Purkinje cell (primary cell): ENCODE data around the gene FAM229B. TPM values are rescaled to one million over a fixed set of nuclear protein-coding genes. Genes with fewer than 3 reads are reported as not detected.

ENCODE experiments used
- polyA plus RNA-seq: library from polyadenylated mRNA; unstranded; fragments of >200 nt; fragmentation: Nextera tagmentation; gene quantifications from 2 replicates; pipeline ENCODE4 v1.2.1, GENCODE V29; 2014

The FAM229B gene, protein sequence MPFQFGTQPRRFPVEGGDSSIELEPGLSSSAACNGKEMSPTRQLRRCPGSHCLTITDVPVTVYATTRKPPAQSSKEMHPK
- 167 and 187 TPM in 2 replicates for polyA plus RNA-seq

DNA sequence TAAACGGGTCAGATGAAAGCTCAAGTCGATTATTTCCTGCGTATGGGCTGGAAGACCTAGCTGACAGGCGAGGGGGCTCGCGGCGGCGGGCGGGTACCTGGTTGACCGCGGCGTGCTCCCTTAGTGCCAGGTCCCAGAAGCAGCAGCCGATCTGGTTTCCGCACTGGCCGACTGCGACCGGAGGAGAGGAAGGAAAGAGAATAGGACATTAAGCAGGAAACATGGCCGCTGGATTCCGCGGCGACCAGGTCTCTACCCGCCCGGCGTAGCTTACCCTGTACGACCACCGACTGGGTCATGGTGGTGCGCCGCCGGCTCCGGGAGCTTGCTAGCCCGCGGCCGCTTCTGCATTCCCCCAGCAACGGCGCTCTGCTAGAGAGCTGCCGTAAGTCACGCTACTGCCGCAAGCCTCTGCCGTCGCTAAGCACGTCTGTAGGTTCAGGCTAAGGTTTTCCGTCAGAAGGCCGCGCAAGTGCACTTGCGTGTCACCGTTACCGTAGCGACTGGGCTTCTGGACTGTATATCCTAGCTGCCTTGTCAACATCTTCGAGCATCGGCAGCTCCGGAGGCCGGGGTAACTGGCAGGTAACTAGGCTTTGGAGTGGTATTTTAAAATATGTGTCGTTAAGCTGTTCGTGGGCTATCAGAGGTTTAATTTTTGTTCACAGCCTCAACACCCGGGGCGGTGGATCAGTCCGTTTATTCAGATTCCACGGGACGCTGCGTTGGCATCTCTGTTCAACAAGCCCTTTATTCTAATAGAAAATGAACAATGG, at the start of gene FAM229B, which contains the start of gene TUBE1:
Gene FAM229B, plus strand, starts transcription at position 456 of the 776 bp plus-strand sequence. CDS start 11,693 bp downstream, outside the sequence.
Gene TUBE1, minus strand, starts transcription at position 347 of the 776 bp plus-strand sequence. Its CDS starts 48 bp downstream, at position 299.

DNA sequence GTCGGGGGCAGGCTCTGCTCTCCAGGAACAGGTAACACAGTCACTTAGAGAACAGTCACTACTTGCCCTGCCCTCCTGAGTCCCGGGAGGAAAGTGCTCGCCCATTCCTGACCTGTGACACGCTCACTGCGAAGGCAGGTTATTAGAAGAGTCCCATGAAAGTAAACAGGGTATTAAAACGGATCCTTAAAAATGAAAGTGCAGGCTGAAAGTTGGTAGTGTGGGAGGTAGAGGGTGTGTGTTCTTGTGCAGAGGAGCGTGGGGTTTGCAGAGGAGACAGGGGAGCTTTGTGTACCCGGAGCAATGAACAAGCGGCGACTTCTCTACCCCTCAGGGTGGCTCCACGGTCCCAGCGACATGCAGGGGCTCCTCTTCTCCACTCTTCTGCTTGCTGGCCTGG, 33.4 kb upstream of the FAM229B start, which contains the start of gene CCN6:
Gene CCN6, plus strand, starts transcription at position 104 of the 400 bp plus-strand sequence. Its CDS starts 254 bp downstream, at position 358.

Other genes starting within 250 kb of the FAM229B start
- 61.4 and 95.2 TPM in 2 replicates for gene FYN, start 214.1 kb upstream of the FAM229B start, polyA plus RNA-seq
- 0.74 and 1.5 TPM in 2 replicates for gene CCN6, start 33.5 kb upstream of the FAM229B start, polyA plus RNA-seq
- 27.6 and 32.5 TPM in 2 replicates for gene TUBE1, start 109 bp upstream of the FAM229B start, polyA plus RNA-seq
- 8.8 and 11.7 TPM in 2 replicates for gene LAMA4, start 167.0 kb downstream of the FAM229B start, polyA plus RNA-seq